Activated CD4-positive, CD25-positive, alpha-beta regulatory T cell treated with anti-CD3 and anti-CD28 coated beads, Interleukin-2, amount 50 U/mL, for 72 hours (primary cell): Measurements from ENCODE around the gene LSM10.

Source experiments
- DNase-seq: peaks from one replicate; pipeline ENCODE4 v3.0.0; 2021

Gene LSM10

DNA sequence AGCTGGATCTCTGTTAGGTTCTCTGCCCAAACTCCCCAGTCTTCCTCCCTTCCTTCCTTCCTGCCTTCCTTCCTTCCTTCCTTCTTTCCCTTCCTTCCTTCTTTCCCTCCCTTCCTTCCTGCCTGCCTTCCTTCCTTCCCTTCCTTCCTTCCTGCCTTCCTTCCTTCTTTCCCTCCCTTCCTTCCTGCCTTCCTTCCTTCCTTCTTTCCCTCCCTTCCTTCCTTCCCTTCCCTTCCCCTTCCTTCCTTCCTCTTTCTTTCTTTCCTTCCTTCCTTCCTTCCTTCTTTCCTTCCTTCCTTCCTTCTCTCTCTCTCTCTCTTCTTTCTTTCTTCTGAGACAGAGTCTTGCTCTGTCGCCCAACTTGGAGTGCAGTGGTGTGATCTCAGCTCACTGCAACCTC, 8.7 kb upstream of the LSM10 start:
- DNase-seq, result no peak

DNA sequence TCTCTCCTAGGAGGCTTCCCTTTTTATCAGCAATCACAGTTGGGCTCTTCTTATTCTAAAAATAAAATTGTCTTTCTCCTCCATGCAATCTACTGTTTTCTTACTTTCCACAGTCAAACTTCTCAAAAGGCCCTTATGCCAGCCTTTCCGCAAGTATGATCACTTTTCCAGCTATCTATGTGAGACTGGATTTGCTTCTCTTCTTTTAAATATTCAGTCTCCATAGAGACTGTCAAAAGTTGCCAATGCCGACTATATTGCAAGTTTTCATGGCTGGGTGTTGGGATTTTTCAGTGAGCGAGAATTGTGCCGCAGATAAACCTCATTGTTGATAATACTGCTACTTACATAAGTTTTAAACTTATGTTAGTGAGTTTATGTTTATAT, 4.8 kb upstream of the LSM10 start:
- no peak for DNase-seq

DNA sequence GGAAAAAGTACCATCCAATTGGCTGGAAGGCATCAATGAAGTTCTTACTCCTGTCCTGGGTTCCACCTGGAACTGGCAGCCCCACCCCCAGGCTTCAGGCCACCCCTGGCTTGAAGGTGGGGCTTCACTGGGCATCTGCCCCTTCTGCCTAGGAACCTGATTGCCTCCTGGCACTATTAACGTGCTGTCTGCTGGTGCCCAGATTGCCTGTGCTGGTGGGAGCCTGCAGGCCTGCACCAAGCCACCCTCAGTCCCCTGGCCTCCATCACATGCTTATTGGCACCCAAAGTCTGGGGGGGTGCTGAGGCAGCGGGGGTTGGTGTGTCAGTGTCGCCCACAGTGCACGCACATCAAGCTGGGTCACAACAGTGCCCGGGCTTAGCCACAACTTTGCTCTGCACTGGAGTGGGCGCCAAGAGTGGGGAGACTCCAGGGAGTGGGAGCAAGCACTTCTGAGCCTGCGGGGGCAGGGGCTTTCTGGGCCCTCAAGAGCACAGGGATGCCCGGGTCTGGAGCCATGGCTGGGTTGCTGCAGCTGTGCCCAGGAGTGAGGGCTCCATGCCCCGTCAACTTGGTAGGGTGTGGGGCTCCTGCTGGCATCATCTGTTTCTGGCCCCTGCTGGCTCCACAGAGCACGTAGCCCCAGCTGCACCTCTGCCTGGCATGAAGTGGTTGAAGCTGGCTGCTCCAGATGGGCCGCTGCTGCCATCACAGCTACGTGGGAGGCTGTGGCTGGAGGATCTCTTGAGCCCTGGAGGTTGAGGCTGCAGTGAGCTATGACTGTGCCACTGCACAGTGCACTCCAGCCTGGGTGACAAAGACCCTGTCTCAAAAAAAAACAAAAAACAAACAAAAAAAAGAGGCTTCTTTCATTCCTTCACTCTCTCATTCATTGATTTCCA, 4.1 kb upstream of the LSM10 start:
- no peak for DNase-seq

DNA sequence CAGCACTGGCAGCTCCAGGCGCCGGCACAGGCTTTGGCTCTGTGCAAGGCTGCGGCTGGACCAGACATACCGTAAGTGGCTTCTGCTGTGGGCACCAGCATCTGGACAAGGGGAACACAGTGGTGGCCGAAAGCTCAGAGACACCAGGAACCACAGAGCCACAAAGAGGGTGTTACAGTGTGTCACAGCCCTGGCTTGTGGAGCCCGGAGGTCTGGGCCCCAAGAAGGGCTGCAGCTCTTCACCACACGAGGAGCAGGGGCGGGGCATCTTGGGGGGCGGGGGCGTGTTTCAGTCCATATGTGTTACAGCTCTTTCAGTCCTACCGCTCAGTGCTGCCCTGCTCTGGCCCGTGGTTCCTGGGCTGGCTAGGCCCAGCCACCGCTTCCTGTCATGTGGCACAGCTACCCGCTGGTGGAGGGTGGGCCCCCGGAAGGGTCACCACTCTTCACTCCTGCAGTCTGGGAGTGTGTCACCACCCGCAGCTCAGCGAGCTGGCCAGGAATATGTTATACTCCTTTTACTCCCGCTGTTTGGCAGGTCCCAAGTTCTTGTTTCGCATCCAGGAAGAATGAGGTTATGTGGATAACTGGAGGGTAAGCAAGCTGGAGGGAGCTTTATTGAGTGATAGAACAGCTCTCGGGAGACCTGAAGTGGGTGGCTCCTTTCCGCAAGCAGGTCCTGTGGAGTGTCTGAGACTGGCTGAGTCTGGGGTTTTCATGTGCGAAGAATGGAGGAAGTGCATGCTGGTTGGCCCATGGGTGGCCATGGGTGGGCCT, 3.3 kb upstream of the LSM10 start:
- DNase-seq, result peak; percentile 62

DNA sequence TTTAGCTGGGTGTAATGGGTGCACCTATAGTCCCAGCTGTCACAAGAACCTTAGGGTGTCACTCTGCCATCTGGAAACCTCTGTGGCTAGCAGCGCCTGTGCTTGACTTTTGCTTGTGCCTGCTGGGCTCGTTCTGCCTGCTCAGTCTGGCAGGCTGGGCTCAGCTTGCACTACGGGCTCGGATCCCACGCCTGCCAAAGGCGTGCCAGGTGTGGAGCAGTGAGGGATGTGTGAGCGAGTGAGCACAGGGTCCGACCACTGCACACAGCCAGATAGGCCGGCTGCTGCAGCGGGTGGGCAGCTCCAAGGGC, 2.8 kb upstream of the LSM10 start:
- no peak for DNase-seq

DNA sequence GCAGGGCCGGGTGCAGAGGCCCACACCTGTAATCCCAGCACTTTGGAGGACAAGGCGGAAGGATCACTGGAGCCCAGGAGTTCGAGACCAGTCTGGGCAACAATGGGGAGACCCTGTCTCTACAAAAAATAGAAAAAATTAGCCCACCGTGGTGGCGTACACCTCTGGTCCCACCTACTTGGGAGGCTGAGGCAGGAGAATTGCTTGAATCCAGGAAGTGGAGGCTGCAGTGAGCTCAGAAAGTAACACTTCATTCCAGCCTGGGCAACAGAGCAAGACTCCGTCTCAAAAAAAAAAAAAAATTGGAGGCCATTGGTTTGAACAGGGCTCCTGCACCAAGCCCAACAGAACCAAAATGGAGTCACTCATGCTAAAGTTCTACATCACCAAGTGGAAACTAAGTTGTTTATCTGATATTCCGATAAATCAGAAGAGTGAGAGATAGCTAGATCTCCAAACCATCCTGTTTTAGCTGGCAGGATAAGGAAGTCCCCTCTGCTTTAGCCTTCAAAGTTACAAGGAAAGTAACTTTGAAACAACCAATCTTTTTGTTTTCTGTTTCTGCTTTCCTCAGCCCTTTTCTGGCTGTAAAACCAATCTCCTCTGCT, 766 bp upstream of the LSM10 start:
- no peak for DNase-seq

DNA sequence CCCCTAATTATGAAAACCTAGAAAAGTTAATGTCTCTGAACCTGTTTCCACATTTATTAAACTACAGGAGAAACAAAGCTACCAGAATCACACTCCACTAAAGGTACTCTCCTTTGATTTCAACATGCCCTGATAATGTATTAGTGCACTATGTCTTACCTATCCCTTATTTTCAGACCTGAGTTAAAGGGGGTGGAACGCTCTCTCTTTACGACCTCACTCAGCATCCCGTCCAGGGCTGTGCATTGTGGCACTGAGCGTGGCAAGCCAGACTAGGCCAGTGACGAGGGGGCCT, 678 bp downstream of the LSM10 start:
- DNase-seq, result no peak

DNA sequence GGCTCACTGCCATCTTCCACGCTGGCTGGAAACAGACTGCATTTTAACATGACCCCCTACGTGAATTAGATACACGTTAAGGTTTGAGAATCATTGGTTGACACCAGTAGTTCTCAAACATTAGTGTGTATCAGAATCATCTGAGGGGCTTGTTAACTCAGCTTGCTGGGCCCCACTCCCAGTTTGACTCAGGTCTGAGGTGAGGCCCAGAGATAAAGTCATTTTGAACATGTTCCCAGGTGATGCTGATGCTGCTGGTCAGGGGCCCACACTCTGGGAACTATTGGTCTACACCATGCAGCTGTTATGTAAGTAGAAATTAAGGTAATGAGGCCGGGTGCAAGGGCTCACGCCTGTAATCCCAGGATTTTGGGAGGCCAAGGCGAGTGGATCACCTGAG, 1.3 kb downstream of the LSM10 start:
- DNase-seq, result no peak

DNA sequence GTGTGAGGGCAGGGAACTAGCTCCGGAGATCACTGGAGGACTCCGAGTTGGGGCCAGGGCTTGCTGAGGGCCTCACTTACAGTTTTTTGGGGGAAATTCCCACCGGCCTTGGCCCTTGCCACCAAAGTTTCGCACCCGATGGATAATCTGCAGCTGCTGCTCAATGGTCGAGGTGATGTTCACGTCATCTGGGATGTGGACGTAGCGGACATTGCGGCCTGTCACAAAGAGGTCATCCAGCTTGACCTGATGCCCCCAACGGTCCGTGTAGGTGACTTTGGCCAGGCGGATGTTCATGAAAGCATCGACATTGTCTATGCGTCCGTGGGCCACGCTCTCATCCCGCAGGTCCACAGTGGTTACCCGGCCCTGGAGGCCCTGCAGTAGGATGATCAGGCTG, 4.0 kb downstream of the LSM10 start:
- no peak for DNase-seq

DNA sequence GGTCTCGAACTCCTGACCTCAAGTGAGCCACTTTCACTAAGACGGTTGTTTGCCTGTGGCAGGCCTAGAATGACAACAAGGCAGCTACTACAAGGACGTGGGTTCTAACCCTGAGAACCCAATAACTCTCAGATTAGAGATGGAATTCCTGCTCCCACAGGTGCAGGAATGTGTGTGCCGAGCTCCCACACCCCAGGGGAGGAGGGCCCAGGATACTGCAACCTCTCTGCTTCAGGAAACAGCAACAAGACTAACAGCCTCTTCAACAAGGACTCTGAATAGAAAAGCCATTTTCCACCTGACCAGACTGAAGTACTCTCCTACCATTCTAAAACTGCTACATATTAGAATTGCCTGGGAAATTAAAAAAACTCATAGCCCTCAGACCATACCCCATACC, 4.9 kb downstream of the LSM10 start:
- DNase-seq, result no peak

DNA sequence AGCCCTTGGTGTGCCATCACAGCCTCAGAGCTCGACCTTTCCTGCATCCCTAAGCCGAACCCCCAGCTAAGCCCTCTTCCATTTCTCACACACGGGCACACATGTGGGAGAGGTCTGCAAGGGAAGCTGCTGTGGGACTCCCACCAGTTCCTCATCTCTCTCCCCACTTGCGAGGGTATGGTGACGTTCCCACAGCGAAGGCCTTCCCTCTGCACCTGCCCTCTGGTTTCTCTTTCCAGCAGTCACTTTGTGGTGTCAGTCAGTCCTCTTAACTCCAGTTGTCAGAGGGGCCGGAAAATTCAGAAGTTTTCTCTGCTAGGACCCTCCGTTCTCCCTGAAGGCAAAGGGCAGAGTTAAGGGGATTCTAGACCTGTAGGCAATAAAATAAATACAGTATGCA, 6.4 kb downstream of the LSM10 start:
- DNase-seq, result no peak

DNA sequence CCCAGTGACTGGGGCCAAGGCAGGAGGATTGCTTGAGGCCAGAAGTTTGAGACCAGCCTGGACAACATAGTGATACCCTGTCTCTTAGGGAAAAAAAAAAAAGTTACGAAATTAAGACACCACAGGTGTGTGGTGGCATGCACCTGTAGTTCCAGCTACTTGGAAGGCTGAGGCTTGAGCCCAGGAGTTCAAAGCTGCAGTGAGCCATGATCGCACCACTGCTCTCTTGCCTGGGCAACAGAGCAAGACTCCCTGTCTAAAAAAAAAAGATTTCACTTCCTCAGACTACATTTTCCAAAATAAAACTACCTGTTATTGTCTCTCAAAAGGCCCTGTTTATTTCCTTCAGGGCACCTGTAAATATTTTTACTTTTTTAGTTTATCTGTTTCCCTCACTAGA, 7.3 kb downstream of the LSM10 start:
- no peak for DNase-seq

DNA sequence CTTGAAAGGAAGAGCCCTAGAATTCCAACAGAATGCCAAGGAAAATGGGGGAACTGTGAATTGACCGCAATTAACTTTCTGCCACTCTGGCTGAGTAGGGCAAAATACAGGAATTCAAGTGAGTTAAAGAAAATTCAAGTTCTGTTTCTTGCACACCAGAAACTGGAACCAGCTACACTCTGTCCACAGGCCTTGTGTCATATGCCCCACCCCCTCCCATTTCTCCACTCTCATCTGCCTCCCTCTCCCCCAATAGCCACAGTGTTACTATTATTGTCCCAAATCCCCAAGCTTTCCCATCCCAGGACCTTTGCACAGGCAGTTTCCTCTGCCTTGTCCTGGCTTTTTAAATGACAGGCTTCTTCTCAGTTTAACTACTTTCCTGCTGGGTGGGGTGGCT, 7.7 kb downstream of the LSM10 start:
- DNase-seq, result no peak

DNA sequence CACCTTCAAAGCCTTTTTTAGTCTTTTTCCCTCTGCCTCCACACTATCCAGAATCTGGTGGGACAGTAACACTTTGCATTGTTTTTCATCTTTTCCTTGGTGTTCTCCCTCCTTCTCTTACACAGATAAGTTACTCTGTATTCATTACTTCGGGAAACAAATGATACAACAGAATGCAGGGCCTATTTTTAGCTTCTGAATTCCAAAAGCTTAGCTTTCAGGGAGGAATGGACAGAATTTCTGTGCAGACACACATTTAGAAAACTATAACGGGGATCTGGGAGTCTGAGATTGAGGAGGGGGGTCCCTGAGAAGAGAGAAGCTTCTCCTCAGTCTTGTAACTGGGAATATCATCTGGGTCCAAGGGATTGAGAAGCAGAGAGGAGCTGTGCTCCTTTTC, 8.4 kb downstream of the LSM10 start:
- DNase-seq, result no peak

DNA sequence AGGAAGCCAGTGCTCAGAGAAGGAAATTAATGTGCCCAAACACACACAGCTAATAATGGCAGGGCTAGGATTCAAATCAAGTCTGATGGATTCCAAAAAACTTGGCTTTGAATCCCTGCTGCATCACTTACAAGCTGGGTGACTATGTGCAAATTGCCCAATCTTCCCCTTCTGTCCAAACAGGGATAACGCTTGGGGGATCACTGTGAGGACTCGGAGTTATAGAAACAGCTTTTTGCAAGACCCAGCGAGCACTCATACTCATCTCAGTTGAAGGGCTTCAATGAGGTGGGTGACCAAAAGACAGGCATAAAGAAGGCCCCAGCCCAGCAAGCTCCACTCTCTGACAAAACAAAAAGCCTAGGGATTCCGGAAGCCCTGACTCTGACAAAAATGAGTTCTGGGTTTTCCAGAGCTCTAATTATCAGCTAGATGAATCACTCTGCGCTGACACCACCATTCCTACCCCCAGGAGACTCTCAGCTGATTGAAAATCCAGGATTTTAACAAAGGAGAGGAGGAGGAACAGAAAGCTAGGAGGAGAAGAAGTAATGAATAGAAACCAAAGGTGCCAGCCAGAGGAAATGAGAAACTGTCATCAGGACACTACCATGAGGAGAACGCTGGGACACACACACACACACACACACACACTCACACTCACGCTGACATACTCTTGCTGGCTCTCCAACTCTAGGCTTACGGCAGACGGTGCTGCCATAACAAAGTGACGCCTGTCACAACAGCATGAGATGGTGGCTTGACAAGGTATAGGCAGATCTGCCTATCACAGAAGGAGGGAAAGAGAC, 10.4 kb downstream of the LSM10 start:
- DNase-seq, result no peak

DNA sequence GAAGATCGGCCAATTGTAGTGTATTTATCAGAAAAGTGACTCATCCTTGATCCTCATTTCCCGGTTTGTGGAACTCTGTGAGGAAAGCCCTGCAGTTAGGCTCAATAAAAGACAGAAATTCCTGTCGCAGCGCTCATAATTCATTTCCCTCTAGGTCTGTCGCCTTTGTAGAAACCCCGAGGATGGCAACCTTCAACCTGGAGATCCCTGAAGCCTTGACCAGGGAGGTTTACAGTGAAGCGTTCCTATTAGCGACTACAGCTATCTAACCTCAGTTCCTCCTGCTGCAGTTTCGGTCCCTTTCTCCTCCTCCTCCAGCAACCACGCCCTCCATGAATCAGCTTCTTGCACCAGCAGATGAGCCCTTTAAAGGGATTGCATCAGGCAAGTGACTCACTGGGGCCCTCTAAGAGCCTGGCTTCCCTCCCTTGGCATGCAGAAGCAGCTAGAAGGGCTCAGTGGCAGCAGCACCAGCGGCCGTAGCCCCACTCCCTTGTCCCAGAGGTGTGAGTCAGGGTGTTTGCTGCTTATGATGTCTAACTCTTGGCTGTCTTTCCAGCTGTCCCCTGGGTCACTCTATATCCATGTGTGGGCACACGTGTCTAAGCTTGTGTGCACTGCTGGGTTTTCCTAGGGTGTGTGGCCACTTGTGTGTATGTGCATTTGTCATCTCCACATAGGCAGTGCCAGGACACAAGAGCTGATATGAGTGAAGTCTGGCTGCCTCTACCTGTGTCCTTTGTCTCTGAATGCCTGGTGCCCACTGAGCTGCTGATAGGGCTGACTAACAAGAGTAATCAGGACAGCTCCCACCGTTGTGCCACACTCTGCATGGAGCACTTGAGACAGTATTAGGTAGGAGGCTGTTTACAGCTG, 11.2 kb downstream of the LSM10 start:
- DNase-seq, result peak; percentile 83

DNA sequence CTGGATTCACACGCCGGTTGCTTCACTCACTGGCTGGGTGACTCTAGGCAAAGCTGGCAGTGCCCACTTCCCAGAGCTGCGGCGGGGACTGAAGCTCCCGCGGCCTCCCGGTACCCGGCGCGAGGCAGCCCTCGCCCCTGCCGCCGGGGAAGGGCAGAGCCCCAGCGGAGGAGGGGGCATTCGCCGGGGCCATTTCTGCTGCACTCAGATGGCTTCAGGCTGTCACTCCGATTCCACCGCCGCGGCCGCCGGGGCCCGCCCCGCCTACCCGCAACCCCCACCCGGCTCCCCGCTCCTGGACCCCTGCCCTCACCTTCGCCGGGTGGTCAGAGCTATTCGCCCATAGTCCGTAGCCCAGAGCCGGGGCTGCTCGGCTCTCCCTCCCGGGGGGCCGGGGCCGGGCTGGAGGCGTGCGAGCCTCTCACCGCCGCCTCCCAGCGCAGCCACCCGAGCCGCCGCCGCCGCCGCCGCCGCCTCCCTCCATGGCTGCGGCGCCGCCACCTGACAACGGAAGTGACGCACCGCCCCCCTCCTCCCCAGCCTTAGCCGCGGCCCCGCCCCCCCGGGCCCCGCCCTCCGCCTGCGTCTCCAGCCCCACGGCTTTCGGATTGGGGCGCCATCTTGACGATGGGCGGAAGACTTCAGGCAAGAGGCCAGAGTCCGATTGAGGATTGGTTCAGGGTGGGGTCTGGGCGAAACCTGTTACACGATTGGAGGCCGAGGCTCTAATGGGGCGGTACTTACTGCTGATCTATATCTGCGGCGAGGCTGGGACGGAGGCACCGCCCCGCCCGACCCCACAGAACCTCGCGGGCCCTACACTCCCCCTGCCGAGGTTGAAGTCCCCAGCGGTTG, 12.1 kb downstream of the LSM10 start, which contains the start of gene STK40:
STK40 (minus strand) TSS at position 515 of the 855 bp plus-strand sequence. CDS start 24,592 bp downstream, outside the sequence.
- DNase-seq, result peak; percentile 92

DNA sequence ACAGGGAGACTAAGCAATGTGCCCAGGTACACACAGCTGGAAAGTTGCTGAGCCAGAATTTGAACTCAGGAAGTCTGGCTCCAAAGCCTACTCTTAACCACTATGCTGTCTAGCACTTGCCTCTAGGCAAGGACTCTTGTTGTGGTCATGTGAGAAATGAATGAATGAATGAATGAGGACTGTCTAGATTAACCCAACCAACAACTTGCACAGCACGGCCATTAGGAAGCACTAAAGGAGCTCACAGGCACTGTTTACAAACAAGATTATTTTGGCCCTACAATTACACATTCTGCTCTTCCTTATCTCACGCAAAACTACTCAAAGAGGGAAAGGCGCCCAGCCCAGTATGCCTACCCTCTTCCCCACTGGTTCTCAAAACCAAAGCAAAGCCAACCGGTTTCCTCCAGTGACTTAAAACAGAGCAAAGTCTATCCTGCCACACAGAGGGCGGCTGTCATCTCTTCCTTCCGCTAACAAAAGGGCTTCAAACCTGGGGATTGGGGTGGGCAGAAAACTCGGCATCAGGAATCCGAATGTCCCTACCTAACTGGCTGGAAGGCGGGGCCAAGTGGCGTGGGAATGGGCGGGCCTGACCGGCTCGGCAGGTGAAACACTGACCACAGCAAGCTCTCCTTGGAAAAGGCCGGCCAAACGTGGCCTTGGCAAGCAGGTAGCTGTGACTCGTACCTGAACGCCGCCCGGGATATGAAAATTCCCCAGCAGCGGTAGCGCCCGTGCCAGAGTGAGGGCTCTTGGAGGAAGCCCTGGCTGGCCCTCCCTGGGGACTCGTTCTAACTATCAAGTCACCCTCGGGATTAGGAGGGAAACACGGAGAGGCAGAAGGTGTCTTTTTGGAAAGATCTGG, 12.9 kb downstream of the LSM10 start:
- no peak for DNase-seq

DNA sequence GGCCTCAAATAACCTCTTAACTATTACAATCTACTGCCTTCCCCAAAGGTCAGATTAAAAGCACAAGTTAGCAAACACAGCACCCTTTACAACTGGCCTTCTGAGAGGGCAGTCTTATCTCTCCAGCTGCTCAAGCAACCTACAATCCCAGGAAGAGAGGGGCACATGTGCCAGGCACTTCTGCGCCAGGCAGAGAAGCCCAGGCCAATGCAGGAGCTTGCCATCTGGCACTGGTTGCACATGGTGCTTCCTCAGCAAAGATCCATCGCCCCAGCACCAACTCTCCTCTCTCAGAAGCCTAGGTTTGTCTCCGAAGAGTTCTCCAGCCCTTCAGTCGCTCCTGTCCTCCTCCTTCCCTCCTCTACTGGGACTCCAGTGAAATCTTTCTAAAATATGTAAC, 14.5 kb downstream of the LSM10 start:
- no peak for DNase-seq

DNA sequence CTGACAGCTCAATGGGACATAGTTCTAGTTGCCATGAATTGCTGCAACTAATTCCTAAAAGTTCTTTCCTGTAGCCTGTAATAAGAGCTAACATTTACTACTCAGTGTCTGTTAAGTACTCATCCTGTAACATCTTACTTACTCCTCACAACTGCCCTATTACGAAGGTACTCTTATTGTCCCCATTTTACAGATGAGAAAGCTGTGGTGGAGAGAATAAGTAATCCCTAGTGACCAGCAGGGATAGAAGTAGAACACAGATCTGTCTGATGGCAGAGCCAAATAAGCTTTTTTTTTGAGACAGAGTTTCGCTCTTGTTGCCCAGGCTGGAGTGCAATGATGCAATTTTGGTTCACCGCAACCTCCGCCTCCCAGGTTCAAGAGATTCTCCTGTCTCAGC, 15.0 kb downstream of the LSM10 start:
- no peak for DNase-seq
